ENCODE data around the gene COL24A1.

The COL24A1 gene

DNA sequence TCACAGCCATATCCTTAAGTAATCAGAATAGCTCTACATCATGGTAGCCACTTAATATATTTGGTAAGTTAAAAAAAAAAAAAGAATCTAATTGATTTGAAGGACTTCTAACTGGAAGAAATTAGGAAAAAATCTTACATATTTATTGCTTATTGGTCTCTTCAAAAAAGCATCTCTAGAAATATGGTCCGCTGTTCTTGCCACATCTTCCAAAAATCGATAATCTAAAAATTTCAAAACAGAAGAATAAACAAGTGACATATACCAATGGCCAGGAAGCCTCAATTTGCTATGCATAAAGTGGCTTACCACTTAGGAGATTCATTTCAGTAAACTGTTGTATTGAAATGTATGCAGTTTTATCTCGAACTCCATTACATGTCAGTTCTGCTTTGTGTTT, 450.6 kb downstream of the COL24A1 start:
- H3K4me3 ChIP-seq (ENCODE audit: low read depth, low read length): no peak overlapping the region
- TF ChIP-seq, protein P1, sequence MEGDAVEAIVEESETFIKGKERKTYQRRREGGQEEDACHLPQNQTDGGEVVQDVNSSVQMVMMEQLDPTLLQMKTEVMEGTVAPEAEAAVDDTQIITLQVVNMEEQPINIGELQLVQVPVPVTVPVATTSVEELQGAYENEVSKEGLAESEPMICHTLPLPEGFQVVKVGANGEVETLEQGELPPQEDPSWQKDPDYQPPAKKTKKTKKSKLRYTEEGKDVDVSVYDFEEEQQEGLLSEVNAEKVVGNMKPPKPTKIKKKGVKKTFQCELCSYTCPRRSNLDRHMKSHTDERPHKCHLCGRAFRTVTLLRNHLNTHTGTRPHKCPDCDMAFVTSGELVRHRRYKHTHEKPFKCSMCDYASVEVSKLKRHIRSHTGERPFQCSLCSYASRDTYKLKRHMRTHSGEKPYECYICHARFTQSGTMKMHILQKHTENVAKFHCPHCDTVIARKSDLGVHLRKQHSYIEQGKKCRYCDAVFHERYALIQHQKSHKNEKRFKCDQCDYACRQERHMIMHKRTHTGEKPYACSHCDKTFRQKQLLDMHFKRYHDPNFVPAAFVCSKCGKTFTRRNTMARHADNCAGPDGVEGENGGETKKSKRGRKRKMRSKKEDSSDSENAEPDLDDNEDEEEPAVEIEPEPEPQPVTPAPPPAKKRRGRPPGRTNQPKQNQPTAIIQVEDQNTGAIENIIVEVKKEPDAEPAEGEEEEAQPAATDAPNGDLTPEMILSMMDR (IDR thresholded peaks at IDR 0.05; ENCODE audit: insufficient read depth, low read depth, low read length, missing control alignments): no peak
- DNase-seq (ENCODE audit: low read depth): no peak

DNA sequence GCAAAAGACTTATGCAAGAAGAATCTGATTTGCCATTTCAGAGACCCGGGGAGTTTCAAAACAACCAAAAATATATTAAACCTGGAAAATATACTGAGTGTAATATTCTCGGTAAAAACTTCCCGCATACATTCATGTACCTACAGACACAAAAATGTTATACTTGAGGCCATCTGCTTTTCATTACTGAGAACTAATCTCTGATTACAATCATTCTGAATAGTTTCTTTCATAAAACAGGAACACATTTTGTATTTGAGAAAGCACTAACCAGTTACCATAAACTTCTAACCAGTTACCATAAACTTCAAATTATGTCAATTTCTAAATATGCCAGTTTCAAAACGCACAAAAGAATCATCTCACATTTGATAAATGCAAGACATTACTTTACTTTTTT, 456.1 kb downstream of the COL24A1 start:
- H3K4me3 ChIP-seq (ENCODE audit: low read depth, low read length): no peak overlapping the region
- no peak for DNase-seq (ENCODE audit: low read depth)
- TF ChIP-seq, protein P1 (IDR thresholded peaks at IDR 0.05; ENCODE audit: insufficient read depth, low read depth, low read length, missing control alignments): no peak

DNA sequence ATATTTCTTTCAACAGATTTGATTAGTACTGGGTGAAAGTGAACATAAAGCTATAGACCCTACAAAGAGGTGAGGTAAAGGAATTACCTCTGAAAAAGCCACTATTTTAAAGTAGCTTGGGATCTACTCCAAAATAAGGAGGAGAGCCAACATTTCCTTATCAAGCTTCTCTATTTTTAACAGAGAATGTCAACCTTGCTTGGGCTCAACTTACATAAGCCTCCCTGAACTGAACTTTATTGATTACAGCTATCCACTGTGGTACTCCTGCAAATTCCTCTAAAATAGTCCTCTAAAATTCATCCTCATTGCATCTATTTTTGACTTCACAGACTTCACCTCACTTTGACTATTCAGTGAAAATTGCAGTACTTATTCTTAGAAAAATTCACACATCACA, 458.7 kb downstream of the COL24A1 start:
- DNase-seq (ENCODE audit: low read depth): no peak
- TF ChIP-seq, protein P1 (IDR thresholded peaks at IDR 0.05; ENCODE audit: insufficient read depth, low read depth, low read length, missing control alignments): no peak
- no peak overlapping the region for H3K4me3 ChIP-seq (ENCODE audit: low read depth, low read length)

DNA sequence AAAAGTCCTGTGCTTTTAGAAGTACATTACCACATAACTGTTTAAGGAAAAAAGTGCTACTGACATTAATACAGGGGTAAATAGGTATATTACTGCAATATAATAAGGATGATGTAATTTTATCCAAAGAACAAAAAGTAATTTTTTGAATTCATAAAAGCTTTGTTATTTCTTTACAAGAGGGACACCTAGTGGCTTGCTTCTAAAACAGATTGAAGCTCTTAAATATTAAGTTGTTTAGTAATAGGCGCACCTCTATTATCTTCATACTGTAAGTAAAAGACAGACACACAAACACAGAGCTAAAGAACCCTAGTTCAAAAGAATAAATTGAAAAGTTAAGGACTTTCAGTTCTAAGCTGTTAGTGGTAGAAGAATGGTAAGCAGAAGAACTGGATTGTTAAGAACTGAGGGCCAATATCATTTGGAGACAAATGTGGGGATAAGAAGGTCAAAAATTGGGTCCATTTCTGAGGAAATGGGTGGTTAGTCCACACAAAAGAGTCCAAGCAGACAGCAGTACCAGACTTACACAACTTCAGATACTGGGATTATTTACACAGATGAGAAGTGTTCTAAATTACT, 463.8 kb downstream of the COL24A1 start:
- DNase-seq (ENCODE audit: low read depth): no peak
- H3K4me3 ChIP-seq (ENCODE audit: low read depth, low read length): no peak overlapping the region

DNA sequence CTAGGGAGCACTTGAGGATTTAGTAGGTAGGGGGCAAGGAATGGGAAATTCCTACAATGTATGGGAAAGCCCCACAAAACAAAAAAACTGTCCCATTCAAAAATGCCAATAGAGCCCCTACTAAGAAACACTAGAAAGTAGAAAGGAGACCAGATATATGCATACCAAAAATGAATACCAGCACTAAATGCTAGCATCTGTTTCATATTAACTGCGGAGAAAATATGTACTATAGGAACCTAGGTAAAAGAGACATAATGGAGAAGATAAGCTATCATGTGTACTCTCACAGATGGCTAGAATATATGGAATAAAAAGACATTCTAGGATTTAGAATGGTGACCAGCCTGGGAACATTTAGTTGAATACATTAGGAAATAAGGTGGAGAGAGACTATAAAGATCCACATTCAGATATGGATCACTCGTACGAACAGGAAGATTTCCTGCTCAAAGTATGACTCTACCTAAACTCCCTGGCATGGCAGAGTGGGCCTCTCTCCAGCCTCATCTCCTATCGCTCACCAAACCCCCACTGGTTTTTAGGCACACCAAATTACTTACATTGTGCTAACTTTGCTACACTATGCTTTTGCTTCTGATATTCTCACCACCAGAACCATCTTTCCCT, 466.7 kb downstream of the COL24A1 start:
- no peak for DNase-seq (ENCODE audit: low read depth)
- no peak overlapping the region for H3K4me3 ChIP-seq (ENCODE audit: low read depth, low read length)
- TF ChIP-seq, protein P1 (IDR thresholded peaks at IDR 0.05; ENCODE audit: insufficient read depth, low read depth, low read length, missing control alignments): no peak

More for the DNA sequence above, 463.8 kb downstream of the COL24A1 start:
- TF ChIP-seq, protein P1 (IDR thresholded peaks at IDR 0.05; ENCODE audit: insufficient read depth, low read depth, low read length, missing control alignments): peak; percentile 11

DNA sequence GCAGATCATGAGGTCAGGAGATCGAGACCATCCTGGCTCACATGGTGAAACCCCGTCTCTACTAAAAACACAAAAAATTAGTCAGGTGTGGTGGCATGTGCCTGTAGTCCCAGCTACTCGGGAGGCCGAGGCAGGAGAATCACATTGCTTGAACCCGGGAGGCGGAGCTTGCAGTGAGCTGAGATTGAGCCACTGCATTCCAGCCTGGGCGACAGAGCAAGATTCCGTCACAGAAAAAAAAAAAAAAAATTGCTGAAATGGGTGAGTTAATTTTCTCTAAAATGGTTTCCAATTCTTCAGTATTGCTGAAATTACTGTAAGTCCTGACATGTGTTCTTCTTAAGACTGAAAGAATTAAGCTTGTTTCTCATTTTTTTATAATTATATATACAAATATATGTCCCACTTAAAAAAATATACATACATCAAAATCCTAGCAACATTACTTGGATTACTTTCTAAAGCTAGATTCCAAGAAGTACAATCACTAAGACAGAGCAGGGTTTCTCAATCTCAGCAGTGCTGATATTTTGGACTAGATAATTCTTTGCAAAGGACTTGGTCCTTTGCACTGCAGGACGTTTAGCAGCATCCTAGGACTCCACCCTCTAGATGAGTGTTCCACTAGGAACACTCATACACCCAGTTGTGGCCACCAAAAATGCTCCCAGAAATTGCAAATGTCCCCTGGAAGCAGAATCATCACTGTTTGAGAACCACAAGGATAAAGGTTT, 473.1 kb downstream of the COL24A1 start:
- no peak for DNase-seq (ENCODE audit: low read depth)
- TF ChIP-seq, protein P1 (IDR thresholded peaks at IDR 0.05; ENCODE audit: insufficient read depth, low read depth, low read length, missing control alignments): no peak
- H3K4me3 ChIP-seq (ENCODE audit: low read depth, low read length): no peak overlapping the region
